ENCODE measurements around the gene SMC2.

SMC2 gene
- total RNA-seq = 24.6 reads per million, percentile 51 among the genes with 10 or more reads in this experiment

DNA sequence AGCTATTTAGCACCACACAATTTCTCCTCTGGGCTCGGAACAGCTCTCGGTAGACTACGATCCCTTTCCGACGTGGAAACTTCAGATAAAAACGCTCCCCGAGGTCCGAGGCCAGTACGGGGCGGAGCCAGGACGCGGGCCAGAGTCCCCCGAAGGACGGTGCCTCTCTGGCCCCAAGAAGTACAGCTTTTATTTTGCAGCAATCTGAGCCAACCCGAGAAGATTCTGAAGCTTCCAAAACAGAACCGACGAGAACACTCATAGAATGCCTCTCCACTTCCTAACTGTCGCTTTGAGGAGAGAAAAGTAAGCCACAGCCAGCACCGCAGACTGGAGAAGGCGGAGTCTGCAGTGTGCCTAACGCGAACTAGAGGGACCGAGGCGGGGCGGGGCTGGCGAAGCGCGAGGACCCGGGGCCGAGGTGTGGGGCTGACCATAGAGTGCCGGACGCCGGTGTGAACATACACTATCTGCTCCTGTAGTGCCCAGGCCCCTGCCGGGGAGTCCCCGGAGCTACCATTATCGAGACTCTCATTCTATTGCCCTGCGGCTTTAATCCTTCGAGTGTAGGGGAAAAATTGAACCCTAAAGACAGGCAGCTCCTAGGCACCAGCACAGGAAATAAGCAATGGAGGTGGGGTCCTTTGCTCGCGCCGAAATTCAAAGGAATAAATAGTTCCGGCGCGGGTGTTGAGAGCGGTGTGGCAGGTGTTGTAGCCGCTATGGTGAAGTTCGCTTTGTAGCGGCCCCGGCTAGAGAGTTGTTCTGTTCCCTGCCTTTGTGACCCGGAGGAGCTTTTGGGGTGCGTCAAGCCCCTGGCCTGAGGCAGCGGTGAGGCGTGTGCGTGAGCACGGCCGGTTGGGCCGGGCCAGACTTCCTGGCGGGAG lies at the start of gene SMC2:
Gene SMC2, plus strand, starts transcription at position 663 of the 887 bp plus-strand sequence. CDS start 1,076 bp downstream, outside the sequence.
- DNase-seq = peak; percentile 90

DNA sequence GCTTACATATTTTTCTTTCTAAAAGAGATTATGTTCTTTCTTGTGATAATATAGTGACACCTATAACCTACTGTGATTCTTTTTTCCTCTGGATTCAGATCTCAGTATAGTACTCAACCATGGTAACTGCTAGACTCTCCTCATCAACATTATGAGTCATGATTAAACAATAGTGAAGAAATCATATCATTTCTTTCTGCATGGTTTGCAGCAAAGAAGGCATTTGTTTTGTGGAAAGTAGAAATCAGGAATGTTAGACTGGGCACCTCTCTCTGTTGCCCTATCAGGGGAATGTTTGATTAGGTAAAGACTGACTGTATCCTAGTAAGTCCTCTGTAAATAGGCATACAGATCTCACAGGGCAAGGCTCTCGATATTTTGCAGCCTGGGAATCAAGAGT lies 25.6 kb upstream of the SMC2 start:
- DNase-seq = no peak

DNA sequence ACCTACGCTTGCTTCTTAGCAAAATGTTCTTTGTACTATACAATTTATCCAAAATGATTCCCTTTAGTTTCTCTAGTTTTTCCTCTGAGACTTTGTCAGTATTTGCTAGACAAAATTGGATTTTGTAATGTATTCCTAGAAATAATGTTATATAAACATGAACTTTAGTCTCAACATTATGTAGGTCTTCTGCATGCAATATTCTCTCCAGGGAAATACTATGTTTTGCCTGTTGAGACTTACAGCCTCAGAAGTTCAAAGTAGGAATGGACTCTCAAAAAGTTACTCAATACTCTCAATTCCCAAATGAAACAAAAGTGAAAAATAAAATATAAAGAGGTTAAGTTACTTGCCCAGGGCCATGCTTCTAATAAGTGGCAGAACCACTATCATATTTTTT lies 24.8 kb upstream of the SMC2 start:
- DNase-seq = no peak

DNA sequence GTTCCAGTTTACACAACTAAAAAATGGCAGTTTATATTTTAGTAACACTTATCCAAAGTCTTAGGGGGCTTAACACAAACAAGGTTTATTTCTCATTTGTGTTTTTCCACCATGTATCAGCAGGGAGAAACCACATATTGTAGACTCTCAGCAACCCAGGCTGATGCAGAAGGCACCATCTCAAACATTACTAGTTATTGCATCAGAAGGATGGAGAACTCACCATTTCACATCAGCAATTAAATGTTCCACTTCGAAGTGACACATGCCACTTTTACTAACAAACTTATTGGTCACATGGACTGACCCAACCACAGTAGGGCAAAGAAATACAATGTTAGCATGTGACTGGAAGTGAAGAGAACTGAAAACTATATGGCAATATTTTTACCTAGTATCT lies 22.5 kb upstream of the SMC2 start:
- no peak for DNase-seq

DNA sequence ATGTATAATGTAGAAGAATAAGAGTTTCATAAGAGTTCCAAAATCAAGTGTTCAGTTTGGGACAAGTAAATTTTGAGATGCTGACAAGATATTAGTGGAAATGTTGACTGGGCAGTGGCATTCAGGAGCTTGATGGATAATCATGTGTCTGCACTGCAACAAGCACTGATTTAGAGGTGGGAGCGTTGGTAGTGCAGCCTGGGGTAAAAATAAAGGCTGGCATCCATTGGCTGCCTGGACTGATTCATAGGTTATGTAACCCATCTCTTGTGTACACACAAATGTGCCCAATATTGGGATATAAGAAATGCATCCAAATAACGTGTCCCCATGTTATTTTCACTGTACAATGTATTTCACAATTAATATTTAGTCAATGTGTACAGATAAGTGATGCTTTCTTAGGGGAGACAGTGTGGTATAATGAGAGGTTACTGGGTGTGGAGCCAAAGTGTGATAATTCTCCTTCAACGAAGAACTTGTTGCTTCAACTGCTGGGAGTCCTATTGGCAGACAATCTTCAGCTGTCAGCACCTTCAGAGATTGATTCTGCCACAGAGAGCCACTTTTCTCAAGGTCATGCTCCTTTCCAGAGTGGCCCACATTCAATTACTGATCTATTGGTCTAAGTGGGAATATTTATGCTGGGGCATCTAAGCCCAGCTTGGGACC lies 20.9 kb upstream of the SMC2 start:
- DNase-seq = no peak

DNA sequence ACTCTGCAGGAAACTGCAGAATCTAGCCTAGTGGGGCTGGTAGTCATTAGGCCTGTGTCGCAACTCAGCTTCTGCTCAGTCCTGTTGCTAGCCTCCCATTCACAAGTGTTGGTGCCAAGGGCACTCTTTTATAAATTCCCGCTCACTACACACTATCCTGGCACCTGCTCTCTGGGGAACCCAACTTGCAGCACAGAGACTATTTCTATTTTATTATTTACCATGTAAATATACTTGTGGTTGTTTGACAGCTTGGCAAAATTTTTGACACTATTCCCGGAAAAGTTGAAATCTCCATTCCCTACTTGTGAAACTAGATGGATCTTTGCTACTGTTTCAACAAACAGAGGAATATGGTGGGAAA lies 20.4 kb upstream of the SMC2 start:
- no peak for DNase-seq

DNA sequence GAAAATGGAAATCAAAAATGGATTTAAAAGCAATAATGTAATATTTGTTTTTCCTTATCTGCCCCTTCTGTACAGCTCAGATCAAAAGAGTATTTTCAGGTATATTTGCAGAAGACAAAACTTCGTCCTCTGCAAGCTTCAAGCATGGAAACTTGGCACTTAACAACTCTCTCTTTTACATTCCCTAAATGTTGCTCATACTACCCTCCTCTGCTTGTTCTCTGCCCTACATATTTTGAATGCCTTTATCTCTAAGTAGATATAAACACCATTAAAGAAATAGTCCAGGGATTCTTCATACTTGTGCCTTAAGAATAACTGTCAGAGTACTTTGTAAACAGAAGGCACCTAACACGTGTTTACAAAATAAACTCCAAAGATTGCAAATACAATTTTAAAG lies 19.2 kb upstream of the SMC2 start:
- no peak for DNase-seq

DNA sequence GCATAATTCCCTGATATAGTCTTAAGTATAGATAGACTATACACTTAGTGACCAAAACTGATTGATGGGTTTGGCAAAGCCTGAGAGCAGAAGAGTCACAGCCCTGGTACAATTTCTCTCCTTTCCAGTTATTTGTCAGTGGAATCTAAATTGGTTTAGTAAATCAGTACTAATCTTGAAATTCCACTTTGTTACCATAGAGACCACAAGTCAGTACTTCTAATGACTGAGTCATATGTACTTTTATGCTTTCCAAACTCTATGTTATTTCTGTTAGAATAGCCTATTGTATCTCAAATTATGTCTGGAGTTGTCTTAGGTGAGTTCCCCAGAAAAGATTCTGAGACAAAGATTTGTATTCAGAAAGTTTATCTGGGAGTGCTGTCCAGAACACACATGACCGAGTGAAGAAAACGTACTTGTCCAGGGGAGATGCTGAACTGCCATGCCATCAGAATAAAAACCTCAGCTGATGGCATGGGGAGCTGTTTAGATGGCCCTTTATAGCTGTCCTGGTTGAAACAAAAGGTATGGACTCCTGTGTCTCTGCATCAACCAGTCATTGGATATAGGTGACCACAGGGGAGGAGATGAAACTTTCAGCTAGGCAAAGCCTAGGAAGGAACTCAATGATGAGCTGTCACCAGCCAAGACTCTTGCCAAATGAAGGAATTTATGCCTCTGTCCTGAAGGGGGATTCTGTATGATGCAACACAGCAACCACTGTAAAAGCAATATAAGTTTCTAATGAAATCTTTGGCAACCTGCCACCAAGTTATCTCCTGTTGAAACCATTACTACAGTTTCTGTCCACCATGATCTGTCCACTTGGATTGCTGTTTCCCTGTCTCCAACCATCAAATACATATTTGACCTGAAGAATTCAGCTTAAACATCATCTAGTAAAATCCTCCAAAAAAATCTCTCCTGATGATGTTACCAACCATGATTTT lies 18.0 kb upstream of the SMC2 start:
- no peak for DNase-seq

DNA sequence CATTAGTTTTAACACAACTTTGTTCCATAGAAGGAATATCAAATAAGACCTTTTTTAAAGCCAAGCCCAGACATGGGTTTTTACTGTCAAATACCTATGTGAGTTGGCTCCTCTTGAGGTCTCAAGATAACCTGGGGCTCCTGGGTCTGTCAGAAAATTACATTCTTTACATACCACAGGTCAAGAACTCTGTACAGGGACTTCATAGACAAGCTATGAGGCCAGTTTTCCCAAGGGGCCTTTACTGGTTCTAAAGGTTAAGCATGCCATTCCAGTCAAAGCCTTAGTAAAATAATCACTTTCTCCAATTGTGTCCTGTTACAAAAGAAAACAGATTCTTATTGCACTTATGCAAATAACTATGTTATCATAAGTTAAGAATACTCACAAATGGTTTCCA lies 15.5 kb upstream of the SMC2 start:
- DNase-seq = no peak

DNA sequence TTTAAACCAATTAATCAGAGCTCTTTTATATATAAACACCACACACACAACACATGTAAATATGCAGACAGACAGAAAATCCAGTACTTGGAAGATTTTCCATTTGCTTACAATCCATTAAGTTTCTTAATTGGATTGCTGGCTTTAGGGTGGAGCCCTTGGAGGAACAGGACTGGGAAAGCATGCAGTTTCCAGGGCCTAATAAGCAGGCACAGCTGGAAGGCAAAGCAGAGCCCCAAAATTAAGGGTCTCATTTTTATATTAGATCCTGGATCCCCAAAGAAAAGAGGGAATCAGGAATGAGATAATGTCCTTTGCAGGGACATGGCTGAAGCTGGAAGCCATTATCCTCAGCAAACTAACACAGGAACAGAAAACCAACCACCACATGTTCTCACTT lies 13.1 kb upstream of the SMC2 start:
- no peak for DNase-seq

DNA sequence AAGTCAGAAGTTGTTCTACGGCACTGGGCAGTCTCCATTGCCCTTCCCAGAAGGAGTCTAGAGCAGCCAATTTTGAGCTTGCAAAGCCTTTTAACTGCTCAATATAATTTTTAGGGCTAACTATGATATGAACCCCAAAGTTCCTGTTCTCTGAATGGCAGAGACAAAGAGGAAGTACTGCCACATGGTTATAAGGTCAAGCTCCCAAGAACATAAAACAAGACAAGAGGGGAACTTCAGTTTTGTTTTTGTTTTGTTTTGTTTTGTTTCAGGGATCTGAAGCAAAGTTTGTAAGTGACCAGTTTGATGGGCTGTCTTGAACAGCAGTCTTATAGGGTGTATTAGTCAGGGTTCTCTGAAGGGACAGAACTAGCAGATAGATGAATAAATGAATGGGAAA lies 11.9 kb upstream of the SMC2 start:
- DNase-seq = no peak

DNA sequence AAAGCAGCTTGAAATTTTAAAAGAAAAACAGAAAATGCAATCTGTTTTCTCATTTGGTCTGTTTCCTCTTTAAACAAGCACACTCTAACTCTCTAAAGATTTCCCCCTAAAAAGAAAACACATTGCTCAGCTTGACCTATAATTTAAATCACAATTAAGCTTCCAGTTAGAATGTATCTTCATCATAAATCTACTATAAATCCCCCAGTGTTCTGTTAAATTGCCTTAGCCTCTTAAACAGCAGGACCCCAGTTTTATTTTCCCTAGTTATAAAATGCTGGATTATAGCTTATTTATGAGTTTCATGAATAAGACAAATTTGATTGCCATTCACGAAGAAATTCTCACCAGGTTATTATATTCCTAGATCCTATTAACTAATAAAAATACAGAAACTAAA lies 8.6 kb upstream of the SMC2 start:
- no peak for DNase-seq

DNA sequence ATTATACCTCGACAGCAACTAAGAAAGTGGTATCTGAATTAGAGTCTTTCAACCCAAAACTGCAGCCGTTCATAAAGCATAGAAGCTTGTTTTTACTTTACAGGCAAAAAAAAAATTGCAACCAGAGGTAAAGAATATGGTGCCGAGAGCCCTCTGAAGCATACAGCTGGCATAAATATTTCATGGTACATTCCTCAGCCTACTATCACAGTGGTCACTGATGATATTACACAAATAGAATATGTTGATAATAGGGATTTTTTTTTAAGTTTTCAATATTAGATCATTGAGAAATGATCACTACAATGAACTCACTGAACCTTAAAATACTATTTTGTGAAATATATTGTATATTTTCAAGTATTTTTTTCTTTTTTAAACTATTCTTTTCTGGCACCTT lies 6.2 kb upstream of the SMC2 start:
- DNase-seq = no peak

DNA sequence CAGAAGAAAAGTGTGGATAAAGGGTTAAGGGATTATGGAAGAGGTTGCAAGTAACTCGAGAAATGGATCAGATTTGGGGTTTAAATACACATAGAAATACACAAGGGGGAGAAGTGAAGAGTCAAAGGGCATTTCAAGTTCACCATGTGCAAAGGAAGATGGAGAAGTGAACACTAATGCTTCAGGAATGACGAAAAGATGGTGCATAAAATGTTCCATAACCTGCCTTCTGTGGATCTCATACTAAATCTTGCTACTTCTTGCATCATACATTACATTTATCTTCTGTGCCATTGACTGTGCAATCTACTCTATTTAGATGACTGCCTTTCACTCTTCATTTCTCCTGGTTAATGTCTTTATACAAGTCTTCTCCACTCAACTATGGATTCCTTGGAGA lies 5.7 kb upstream of the SMC2 start:
- DNase-seq = no peak

DNA sequence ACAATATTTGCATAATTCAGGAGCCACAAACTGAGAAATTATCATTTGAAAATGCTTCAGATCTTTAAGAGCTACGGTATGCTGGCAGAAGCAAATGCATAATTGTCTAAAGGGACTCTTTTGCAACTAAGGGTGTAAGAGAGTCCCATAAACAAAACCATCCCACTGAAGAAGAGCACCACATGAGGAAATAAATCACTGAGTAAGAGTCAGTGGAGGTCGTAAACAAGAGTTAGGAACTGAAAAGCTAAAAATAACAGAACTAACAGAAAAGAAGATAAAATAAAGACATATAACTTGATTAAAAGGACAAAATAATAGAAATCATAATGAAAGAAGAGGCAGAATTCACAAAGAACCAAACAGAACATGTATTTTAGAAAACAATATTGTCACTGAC lies 3.5 kb upstream of the SMC2 start:
- DNase-seq = no peak

DNA sequence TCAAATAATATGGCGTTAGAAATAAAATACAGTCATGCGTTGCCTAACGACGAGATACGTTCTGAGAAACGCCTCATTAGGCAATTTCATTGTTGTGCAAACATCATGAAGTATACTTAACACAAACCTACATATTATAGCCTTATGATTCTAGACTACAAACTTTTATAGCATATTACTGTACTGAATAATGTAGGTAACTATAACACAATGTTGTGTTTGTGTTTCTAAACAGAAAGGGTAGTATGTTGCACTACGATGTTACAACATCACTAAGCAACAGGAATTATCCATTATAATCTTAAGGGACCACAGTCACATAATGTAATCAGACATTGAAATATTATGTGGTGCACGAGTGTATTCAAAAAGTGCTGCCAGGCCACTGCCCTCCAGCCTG lies 3.0 kb upstream of the SMC2 start:
- DNase-seq = no peak

DNA sequence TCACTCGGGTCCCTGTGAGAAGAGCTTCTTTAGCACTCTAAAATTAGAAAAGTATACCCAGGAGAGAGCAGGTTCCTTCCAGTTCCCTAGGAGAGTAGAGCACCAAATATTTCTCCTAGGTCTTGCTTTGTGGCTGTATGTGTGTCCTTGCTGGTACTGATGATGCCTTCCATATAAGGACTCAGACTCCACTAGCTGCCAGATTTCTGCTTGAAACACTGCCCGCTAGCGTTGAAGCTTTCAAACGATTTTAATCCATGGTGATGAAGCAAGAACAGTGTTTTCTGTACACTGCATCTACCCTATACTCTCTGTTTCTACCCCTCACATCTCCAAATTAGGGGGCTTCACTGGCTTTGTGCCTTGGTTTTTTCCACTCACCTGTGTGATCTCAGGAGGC lies 2.4 kb upstream of the SMC2 start:
- no peak for DNase-seq

DNA sequence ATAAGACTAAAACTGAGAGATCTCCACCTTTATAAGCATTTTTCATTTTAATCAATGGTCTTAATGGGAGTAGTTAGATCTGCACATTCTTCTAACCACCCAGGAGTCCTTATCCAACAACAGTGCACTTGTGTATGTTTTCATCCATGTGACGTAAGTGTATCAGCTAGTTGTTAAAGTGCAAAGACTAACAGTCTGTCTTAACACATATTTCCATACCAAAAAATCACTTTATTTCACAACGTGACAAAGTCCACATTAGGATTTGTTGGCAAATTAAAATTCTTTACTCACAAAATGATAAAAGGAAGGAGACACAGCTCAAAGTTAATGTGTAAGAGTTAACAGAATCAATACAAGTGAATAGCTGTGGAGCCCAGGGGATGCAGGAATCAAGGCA lies 1.9 kb upstream of the SMC2 start:
- no peak for DNase-seq

DNA sequence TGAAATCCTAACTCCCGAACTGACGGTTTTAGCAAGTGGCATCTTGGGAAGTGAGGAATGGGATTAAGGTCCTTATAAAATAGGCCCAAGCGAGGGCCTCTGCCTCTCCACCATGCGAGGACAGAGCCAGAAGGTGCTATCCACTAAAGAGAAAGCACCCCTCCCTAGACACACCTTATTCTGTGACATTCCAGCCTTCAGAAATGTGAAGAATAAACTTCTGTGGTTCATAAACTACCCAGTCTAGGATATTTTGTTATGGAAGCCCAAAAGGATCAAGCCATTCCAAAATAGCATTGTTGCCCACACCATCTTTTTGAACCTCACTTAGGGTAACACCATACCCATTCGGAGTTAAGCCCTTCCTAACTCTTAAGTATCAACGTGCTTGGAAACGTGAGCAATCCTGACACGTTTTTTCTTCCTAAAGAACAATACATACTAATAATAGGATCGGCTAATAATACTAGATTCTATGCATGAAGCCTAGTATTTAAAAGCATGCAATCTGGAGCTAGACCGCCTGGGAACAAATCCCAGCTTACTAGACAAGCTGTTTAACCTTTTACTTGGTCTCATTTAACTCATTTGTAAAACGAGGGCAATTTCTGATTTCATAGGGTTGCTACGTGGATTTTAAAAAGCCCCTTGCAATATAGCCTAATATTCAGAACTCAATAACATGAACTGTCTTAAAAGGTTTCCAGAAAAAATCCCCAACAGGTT lies 1.1 kb upstream of the SMC2 start:
- no peak for DNase-seq

DNA sequence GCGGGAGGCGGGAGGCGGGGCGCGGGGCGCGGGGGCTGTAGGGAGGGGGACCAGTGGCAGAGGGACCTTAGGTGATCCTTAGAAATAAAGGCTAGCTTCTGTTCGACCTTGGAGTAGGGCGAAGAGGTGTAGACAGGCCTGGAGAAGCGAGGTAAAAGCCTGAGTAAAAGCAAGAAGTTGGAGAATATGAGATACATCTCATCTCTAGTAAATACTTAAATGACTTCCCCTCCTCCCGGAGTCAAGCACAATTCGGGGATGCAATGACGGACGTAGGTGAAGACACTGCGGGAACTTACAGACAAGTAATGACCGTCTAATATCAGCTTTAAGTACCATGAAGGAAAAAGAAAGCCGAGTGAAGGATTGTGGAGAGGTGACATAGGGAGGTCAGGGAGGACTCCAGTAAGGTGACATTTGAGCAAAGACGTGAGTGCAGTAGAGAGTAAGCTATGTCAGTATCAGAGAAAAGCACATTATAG lies 466 bp downstream of the SMC2 start:
- DNase-seq = no peak

DNA sequence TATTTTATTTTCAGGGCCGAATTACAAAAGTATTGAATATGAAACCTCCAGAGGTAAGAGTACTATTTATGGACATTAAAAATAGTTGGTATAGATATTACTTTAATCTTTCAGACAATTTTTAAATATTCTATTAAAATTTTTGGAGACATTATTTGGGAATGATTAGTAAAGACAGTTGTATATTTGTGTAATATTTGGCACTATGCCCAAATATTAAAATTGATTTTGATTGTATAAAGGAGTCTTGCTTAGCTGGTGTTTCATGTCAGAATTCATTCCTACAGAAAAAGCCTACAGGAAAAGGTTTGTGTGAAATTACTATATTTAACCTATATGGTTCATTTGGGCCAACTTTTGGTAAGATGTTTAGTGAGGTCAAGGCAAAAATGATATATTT lies 5.5 kb downstream of the SMC2 start:
- no peak for DNase-seq

DNA sequence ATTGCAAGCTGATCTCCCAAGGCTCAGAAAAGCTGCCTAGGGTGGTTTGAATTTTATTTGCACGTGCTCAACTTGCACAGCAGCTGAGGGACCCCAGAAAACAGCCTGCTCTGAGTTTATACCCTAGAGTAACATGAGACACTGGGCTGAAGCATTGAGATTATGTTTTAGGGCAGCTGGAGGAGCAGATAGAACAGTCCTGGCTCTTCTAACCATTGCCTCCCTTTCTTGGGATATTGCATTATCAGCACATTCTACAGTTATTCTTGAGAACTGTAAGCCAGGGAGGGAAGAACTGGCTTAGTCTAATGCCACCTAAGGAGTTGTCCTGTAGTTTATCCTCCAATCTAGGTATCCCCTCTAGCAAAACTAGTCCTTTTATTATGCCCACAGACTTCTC lies 10.3 kb downstream of the SMC2 start:
- no peak for DNase-seq

Measured in effector CD4-positive, alpha-beta T cell (primary cell).